OCI-M2 (cell line): ENCODE measurements around the gene ZCCHC24.
"Not testable (repeated sequence)": the region's sequence is repeated elsewhere in the genome, so short reads cannot be mapped to it uniquely, and the experiment has no call there.

Experiments
- DNase-seq: peaks from one replicate; lab custom pipeline; 2025; ENCODE audit not compliant: unreplicated experiment; lab: John Stamatoyannopoulos, UW

The ZCCHC24 gene

GRCh38 chr10:79349072-79349491 is 96.3 kb downstream of the ZCCHC24 start:
- DNase-seq: no peak

GRCh38 chr10:79348640-79348988 is 96.8 kb downstream of the ZCCHC24 start:
- DNase-seq: no peak

- no peak for DNase-seq
Measured at GRCh38 chr10:79347894-79348639, 97.4 kb downstream of the ZCCHC24 start.

GRCh38 chr10:79347226-79347893 is 98.1 kb downstream of the ZCCHC24 start, which contains the start of gene PPIF:
Gene PPIF (plus strand): TSS chr10:79347469. CDS start chr10:79347549, 80 bp downstream.
- DNase-seq: no peak

GRCh38 chr10:79346388-79347225 is 98.8 kb downstream of the ZCCHC24 start:
- DNase-seq: no peak

GRCh38 chr10:79346012-79346340 is 99.4 kb downstream of the ZCCHC24 start:
- no peak for DNase-seq

GRCh38 chr10:79345241-79346011 is 100.0 kb downstream of the ZCCHC24 start:
- DNase-seq: no peak

- no peak for DNase-seq
Measured at GRCh38 chr10:79344502-79345195, 100.8 kb downstream of the ZCCHC24 start.

- DNase-seq: no peak
Measured at GRCh38 chr10:79342811-79343561, 102.4 kb downstream of the ZCCHC24 start.

- no peak for DNase-seq
Measured at GRCh38 chr10:79342295-79342761, 103.1 kb downstream of the ZCCHC24 start.

GRCh38 chr10:79340646-79341244 is 104.7 kb downstream of the ZCCHC24 start:
- DNase-seq: no peak

GRCh38 chr10:79339266-79339665 is 106.2 kb downstream of the ZCCHC24 start:
- DNase-seq: no peak

GRCh38 chr10:79337783-79338469 is 107.5 kb downstream of the ZCCHC24 start:
- not testable (repeated sequence) for DNase-seq

GRCh38 chr10:79336739-79337138 is 108.7 kb downstream of the ZCCHC24 start:
- no peak for DNase-seq

GRCh38 chr10:79336276-79336675 is 109.1 kb downstream of the ZCCHC24 start:
- no peak for DNase-seq

- DNase-seq: no peak
Measured at GRCh38 chr10:79335470-79336235, 109.8 kb downstream of the ZCCHC24 start.

GRCh38 chr10:79335094-79335469 is 110.3 kb downstream of the ZCCHC24 start:
- no peak for DNase-seq

GRCh38 chr10:79334573-79334972 is 110.9 kb downstream of the ZCCHC24 start:
- no peak for DNase-seq
